ENCODE results near the gene LRMDA. TPM values are rescaled to one million over a fixed set of nuclear protein-coding genes. Genes with fewer than 3 reads are reported as not detected.
A peak's percentile ranks its signal among the peaks of the same experiment; 100 is the strongest.

The LRMDA gene
- total RNA-seq, 6 donors from 2014 or later, result 12.8 to 185 (median 18.1) TPM

GRCh38 chr10:75774783-75775490 lies 343.5 kb downstream of the LRMDA start:
- peaks cover 16 to 27% (median 22%) of the 10 kb centered on the region in 4 donors for H3K4me1 ChIP-seq
- WGBS, 2 donors, result 74 to 79% methylated on average over 6 of the region's 6 CpGs
- TF ChIP-seq, protein P1, sequence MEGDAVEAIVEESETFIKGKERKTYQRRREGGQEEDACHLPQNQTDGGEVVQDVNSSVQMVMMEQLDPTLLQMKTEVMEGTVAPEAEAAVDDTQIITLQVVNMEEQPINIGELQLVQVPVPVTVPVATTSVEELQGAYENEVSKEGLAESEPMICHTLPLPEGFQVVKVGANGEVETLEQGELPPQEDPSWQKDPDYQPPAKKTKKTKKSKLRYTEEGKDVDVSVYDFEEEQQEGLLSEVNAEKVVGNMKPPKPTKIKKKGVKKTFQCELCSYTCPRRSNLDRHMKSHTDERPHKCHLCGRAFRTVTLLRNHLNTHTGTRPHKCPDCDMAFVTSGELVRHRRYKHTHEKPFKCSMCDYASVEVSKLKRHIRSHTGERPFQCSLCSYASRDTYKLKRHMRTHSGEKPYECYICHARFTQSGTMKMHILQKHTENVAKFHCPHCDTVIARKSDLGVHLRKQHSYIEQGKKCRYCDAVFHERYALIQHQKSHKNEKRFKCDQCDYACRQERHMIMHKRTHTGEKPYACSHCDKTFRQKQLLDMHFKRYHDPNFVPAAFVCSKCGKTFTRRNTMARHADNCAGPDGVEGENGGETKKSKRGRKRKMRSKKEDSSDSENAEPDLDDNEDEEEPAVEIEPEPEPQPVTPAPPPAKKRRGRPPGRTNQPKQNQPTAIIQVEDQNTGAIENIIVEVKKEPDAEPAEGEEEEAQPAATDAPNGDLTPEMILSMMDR (IDR thresholded peaks at IDR 0.05), result no peak
- TF ChIP-seq EP300 (IDR thresholded peaks at IDR 0.05) (no peak), POLR2AphosphoS5 (IDR thresholded peaks at IDR 0.05) (no peak), POLR2A (IDR thresholded peaks at IDR 0.05) (no peak)
- no peaks in the 10 kb centered on the region for H3K9me3 ChIP-seq
- no peaks in the 10 kb centered on the region for H3K27me3 ChIP-seq
- ATAC-seq (ENCODE audit: low FRiP score in 2 of 2) (no peak), DNase-seq (no peak)
- no peak overlapping the region for H3K4me3 ChIP-seq
- no peaks in the 10 kb centered on the region for H3K36me3 ChIP-seq
- peak overlapping the region in 1 of 4 donors; percentile 1 for H3K27ac ChIP-seq

- Histone ChIP-seq H3K4me3 (no peak overlapping the region), H3K27ac (no peak overlapping the region), H3K36me3 (no peaks in the 10 kb centered on the region), H3K4me1 (peaks cover 7 to 18% (median 15%) of the 10 kb centered on the region in 4 donors), H3K27me3 (no peaks in the 10 kb centered on the region), H3K9me3 (no peaks in the 10 kb centered on the region)
- 36 to 61% methylated on average over 9 of the region's 9 CpGs for WGBS, 2 donors
- ATAC-seq (ENCODE audit: low FRiP score in 2 of 2) (no peak), DNase-seq (no peak)
- TF ChIP-seq, protein P1 (IDR thresholded peaks at IDR 0.05), result no peak
- TF ChIP-seq POLR2A (IDR thresholded peaks at IDR 0.05) (no peak), EP300 (IDR thresholded peaks at IDR 0.05) (no peak), POLR2AphosphoS5 (IDR thresholded peaks at IDR 0.05) (no peak)
Measured at GRCh38 chr10:75776738-75777504, 345.5 kb downstream of the LRMDA start.

GRCh38 chr10:75778665-75779064 lies 347.2 kb downstream of the LRMDA start:
- no peak for ATAC-seq (ENCODE audit: low FRiP score in 2 of 2)
- H3K4me1 ChIP-seq, result peaks cover 0 to 9% (median 3%) of the 10 kb centered on the region in 4 donors
- no peak overlapping the region for H3K27ac ChIP-seq
- H3K9me3 ChIP-seq, result no peaks in the 10 kb centered on the region
- no peak overlapping the region for H3K4me3 ChIP-seq
- DNase-seq, result no peak
- no peak for TF ChIP-seq EP300 (IDR thresholded peaks at IDR 0.05)
- TF ChIP-seq, protein P1 (IDR thresholded peaks at IDR 0.05), result no peak
- no peak for TF ChIP-seq POLR2A (IDR thresholded peaks at IDR 0.05)
- no peak for TF ChIP-seq POLR2AphosphoS5 (IDR thresholded peaks at IDR 0.05)
- no peaks in the 10 kb centered on the region for H3K27me3 ChIP-seq
- H3K36me3 ChIP-seq, result no peaks in the 10 kb centered on the region

DNA sequence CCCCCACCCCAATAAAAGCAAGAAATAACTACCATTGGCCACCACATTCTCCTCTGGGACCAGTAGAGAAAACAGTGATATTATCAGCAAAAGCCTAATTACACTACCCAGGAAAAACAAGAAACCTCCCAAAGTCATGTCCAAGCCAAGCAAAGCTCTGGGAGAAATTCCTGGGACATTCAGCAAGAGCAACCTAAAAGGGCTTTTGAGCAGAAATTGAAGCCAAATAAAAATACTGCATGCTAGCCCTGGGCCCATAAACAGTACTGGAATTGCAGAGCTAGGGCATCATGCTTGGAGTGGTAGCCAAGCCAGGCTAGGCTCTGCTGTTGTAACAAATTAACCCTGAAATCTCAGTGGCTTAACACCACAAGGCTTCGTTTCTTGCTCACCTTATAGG lies 347.9 kb downstream of the LRMDA start:
- ATAC-seq (ENCODE audit: low FRiP score in 2 of 2) (no peak), DNase-seq (no peak)
- Histone ChIP-seq H3K9me3 (no peaks in the 10 kb centered on the region), H3K4me3 (no peak overlapping the region), H3K27ac (no peak overlapping the region), H3K4me1 (peaks cover 0 to 9% (median 3%) of the 10 kb centered on the region in 4 donors), H3K27me3 (no peaks in the 10 kb centered on the region), H3K36me3 (no peaks in the 10 kb centered on the region)
- 100% methylated on average over 1 of the region's 1 CpG for WGBS, 2 donors
- TF ChIP-seq POLR2AphosphoS5 (IDR thresholded peaks at IDR 0.05), result no peak
- TF ChIP-seq POLR2A (IDR thresholded peaks at IDR 0.05), result no peak
- TF ChIP-seq, protein P1 (IDR thresholded peaks at IDR 0.05), result no peak
